Fibroblast of villous mesenchyme (primary cell): ENCODE measurements around the gene DHRS3. TPM values are rescaled to one million over a fixed set of nuclear protein-coding genes. Genes with fewer than 3 reads are reported as not detected.

Experiments used
- DNase-seq: peaks from one replicate; pipeline ENCODE4 v3.0.0-alpha.2; 2010; ENCODE audit warnings: low read depth
- H3K4me3 ChIP-seq: 2 replicates; pipeline ENCODE4 v1.5.1; 2011; ENCODE audit warnings: low read depth, mild to moderate bottlenecking, low read length
- CTCF ChIP-seq: IDR thresholded peaks from 2 replicates; pipeline ENCODE4 v1.5.1; 2012; ENCODE audit warnings: low read depth, mild to moderate bottlenecking, low read length; ENCODE audit not compliant: insufficient read depth
- total RNA-seq: library from RNA; depleted of rRNA; stranded (reverse); fragments of >200 nt; gene quantifications from 2 replicates; pipeline ENCODE4 v1.2.3, GENCODE V29; 2012

Gene DHRS3
- total RNA-seq, 1 donor, result 137 TPM

- H3K4me3 ChIP-seq, result no peak overlapping the region
- TF ChIP-seq CTCF, result no peak
- DNase-seq, result peak; percentile 82
Observed at GRCh38 chr1:12636098-12636950, 18.3 kb upstream of the DHRS3 start.

GRCh38 chr1:12634696-12635202 is 16.7 kb upstream of the DHRS3 start:
- H3K4me3 ChIP-seq, result no peak overlapping the region
- DNase-seq, result no peak
- no peak for TF ChIP-seq CTCF

GRCh38 chr1:12634156-12634555 is 16.1 kb upstream of the DHRS3 start:
- H3K4me3 ChIP-seq, result no peak overlapping the region
- DNase-seq, result no peak
- no peak for TF ChIP-seq CTCF

- no peak for DNase-seq
- TF ChIP-seq CTCF, result no peak
- H3K4me3 ChIP-seq, result no peak overlapping the region
Observed at GRCh38 chr1:12631571-12631970, 13.6 kb upstream of the DHRS3 start.

- H3K4me3 ChIP-seq, result no peak overlapping the region
- TF ChIP-seq CTCF, result no peak
- DNase-seq, result no peak
Observed at GRCh38 chr1:12630946-12631530, 13.0 kb upstream of the DHRS3 start.

- no peak overlapping the region for H3K4me3 ChIP-seq
- TF ChIP-seq CTCF, result no peak
- no peak for DNase-seq
Observed at GRCh38 chr1:12629985-12630760, 12.2 kb upstream of the DHRS3 start.
